ENCODE data around the gene NLGN1.

The NLGN1 gene

DNA sequence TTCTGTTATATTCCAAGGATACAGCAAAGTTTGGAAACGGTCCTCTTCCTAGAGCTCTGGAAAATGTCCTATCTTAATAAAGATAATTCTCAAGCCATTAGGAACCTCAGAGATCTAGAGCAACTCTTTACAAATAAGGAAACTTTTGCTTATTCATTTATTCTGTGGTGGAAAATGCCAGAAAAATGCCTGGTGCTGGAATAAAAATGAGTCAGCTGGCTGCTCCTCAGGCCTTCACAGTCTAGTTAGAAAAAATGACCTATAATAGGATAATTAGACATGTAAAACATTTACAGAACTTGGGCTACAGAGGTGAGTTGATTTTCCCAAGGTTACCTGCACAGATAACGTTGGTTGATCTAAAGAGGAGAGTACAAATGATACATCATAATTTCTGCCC lies 372.5 kb downstream of the NLGN1 start:
- DNase-seq (ENCODE audit: low read depth), result peak; percentile 75

DNA sequence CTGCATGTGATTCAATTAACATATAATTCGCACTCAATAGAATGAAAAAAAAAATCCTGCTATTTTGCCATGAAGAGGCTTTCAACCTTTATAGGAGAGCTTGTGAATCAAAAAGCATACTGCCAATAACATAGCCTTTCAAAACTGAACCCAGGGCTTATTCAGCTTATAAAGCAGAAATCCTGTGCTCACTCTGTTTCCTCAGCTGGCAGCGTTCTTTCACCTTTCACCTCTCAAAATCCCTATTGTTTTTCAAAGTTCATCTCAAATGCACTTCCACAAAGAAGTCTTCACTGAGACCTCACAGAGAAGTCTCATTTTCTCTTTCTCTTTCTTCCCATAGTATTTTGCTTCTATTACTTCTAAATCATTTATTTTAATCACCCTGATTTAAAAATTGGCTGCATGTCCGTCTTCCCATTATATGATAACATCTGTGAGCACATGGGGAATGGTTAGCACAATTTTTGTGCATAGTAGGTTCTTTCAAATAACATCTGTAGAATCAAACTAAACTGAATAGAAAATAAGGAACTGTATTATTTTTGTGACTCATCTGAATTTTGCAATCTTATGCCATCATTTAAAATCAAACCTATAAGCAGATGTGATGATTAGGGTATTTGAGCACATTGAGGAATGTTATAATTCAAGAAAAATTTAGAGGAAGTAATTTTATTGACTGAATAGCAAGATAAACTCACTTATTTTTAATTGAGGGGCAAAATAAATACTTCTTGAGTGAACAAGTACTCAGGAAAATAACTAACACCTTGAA lies 373.4 kb downstream of the NLGN1 start:
- DNase-seq (ENCODE audit: low read depth), result peak; percentile 43

DNA sequence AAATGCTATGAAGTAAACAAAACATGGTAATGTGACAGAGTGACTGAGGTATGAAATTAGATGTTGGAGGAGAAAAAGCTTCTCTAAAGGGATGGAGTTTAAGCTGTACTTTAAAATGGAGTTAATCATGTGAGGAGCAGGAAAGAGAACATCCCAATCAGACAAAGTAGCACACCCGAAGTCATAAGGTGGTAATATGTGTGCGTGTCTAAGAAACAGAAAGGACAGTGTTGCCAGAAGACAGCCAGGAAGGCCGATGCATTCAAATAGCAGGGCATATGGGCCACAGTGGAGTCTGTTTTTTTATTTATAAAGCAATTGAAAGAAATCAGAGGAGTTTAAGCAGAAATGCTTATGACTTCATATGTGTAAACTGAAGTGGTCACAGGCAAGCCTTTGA lies 376.3 kb downstream of the NLGN1 start:
- no peak for DNase-seq (ENCODE audit: low read depth)

DNA sequence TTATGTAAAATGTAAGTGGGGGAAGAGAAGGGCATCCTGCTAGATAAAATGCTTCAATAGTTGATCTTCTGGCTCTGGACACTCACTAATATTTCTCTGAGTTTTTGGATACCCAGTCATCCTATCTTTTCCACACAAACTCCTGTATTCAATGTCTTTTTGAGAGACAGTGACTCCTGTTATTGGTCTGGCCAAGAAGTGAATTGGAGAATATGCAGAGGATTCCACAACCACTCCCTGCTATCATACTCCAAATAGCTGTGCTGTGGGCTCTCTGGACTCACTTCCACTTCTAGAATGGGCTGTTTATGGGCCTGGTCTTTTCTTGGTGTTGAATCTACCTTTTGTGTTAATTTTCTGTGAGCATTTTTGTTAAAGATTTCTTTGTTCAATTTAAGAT lies 376.8 kb downstream of the NLGN1 start:
- peak; percentile 10 for DNase-seq (ENCODE audit: low read depth)

DNA sequence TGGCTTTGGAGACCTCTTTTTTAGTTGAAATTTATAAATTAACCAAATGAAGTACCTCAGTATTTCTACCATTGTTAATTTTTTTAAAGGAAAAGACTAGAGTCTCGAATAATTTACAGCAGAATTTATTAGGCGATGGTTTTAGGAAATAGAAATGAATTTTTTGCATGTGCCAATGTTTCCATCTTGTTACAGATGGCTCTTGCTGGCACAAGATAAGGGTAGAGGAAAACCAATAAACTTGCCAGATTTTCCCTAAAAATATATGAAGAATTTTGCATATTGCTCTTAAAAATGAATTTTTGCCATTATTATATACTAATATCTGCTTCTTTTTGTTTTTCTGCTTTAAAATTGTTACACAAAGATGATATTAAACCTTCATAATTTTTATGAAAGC lies 380.7 kb downstream of the NLGN1 start:
- no peak for DNase-seq (ENCODE audit: low read depth)

DNA sequence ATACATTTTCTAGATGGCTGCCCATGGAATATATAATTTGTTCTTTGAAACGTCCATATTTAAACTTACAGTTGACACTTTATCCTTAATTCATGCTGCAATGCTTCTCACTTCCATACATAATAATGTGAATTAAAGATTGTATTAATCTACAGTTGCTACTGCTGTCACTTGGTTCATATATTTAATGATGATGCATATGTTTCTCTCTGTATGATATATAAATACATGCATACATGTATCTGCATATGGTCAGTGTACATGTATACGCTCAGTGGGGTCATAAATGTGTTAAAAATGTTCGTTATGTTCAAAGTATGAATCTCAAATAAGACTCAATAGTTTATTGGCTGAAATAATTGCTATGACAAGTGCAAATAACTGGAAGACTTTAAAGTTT lies 382.5 kb downstream of the NLGN1 start:
- DNase-seq (ENCODE audit: low read depth), result no peak

DNA sequence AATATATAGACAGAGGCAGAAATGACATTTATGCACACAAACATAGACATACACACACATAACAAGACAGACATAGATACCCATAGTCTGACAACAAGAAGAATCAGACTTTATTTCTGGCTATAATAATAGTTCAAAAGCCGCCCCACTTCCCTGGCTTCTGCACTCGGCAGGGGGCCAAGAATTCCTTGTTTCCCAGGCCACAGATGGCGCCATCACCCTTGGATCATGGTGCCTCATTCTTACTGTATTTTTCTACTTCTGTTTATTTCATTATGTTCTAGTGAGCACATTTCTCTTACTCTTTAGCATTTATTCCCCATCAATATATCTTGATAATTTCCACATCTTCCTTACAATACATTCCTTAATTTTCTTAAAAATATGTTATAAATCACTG lies 387.5 kb downstream of the NLGN1 start:
- DNase-seq (ENCODE audit: low read depth), result peak; percentile 26

DNA sequence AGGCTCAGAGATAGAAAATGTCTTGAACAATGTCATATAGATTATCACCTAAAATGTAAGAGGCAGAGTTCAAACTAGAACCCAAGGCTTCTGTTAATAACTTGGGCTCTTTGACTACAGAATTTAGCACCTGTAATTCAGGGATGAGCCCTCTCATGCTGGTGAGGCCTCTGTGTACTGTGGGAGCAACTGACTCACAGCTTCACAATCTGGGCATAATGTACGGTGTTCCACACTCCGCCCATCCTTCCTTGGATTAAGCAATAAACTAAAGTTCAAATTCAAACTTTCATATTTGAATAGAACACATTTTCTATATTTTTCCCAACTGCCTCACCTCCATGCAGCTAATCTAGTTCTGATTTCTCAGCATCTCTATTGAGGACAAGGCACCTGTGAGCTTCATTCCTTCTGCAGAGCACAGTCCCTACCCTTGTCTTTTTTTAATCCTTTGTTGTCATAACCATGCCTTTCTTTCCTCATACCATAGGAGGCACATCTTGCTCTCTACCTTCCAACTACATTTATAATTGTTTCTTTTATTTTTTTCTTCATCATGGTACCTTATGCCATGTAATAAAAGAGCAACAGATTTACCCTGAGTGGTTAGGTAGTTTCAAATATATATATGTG lies 392.1 kb downstream of the NLGN1 start:
- peak; percentile 18 for DNase-seq (ENCODE audit: low read depth)

DNA sequence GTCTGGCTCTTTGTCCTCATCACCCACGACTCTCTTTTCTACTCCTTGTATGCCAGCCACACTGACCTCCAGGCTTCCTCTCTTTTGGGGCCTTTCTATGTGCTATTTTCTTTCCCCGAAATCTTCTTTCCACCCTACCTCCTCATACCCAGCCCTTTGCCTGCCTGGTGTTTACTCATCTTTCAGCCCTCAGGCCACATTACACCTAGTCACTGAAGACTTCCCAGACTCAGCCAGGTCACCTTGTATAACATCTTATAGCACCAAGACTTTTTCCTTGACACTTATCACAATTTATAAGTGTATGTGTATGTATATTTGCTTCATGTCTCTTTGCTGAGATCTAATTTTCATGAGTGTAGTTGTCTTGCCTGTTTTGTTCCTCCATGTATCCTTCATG lies 396.4 kb downstream of the NLGN1 start:
- no peak for DNase-seq (ENCODE audit: low read depth)

DNA sequence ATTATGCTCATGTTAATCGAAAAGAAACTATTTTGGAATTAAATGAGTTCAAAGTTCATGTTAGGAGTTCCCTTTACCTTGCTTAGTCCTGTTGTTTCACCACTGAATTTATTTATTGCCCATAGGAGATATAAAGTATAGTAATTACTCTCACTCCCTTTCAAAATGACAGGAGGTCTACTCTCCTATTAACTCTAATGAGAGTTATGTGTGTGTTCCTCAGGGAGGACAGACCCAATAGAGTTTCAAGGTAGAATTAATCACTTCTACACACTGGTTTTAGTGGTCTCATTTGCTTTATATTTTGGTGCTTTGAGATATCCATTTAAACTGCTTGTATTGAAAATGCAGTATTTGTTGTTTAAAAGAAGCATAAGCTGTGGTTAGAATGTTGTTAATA lies 398.9 kb downstream of the NLGN1 start:
- DNase-seq (ENCODE audit: low read depth), result no peak

DNA sequence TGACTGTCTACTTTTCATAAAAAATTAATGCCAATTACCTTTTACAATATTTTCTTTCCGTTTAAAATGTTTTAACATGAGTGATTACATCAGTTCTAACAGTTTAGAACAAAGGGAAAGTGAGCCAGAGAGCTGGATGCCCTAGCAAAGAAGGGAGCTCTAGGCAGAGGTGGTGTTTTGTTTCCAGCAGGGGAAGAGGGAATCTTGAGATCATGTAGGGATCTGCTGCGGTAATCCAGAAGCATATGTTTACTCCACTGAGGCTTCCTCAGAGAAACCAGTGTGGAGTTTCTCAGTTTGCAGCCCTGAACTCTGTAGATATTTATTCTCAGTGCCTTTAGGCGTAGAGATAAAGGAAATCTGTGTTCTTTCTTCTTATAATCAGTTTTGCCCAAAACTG lies 399.3 kb downstream of the NLGN1 start:
- no peak for DNase-seq (ENCODE audit: low read depth)

DNA sequence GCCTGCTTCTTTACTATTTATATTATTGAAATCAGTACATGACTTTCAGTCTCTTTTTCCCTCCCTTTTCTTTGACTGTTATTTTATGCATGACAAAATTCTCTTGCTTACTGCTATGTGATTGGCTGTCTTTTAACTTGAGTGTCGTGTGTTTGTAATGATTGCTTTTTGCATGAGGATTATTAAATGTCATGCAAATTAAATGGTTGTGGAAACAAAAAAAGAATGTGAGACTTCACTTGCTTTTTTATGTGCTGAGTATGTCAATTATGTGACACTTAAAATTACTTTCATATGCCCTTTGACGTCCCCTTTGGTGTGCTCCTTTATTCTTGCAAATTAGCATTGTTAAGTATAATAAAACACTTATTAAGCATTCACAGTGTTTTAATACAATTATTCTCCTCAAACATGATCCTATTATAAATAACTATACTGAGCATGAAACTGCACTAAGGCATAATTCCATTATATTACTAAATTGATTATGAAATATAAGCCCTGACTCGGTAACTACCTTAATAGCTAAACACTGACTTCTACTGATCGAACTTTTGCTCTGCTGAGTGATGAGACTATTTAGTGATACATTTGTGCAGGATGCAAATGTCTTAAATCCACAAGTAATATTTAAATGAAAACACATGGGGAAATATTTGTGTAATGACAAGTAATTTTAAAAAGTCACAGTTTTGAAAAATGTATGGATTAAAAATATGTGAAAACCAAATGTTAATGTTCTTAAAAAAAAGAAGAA lies 401.7 kb downstream of the NLGN1 start:
- peak; percentile 15 for DNase-seq (ENCODE audit: low read depth)

DNA sequence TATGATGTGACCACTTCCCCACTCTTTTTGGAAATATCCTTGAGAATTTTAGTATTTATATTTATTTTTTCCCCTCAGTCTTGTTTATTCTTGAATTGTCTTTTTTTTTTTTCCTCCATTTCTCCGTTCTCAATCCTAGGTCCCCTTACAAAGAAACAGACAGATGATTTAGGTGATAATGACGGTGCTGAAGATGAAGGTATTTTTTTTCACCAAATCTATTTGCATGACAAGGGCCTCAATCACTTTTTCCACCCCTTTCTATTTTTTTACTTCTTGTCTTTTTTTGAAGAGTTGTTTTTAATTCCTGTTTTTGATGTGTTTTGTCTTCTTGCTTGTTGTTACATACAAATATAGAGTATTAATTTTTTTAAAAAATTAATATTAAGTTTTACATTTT lies 402.6 kb downstream of the NLGN1 start:
- no peak for DNase-seq (ENCODE audit: low read depth)

DNA sequence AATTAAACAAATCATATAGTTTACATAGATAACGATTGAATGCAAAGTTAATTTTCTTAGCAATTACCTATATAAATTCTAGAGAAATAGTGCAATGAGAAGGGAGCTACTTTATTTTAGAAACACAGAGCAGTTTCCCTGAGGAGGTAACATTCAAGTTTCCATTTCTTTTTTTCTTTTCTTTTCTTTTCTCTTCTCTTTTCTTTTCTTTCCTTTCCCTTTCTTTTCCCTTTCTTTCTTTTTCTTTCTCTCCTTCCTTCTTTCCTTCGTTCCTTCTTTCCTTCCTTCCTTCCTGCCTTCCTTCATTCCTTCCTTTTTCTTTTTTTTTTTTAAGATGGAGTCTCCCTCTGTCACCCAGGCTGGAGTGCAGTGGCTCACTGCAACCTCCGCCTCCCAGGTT lies 417.3 kb downstream of the NLGN1 start:
- no peak for DNase-seq (ENCODE audit: low read depth)

DNA sequence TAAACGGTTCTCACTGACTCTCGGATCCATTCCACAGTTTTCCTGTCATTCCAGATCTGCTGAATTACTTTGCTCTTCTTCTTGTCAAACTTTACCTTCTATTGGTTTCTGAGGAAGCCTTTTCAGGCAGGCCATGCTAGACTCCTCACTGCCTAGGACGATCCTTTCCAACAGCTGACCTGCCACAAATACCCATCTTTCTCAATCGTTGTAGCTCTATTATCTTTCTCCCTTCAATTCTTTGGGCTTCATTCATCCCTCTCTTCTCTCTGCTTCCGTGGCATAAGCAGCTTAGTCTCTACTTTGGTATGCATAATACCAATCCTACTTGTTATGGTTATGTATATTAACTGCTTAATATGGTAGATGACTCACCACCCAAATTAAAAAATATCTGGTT lies 421.8 kb downstream of the NLGN1 start:
- DNase-seq (ENCODE audit: low read depth), result peak; percentile 29

DNA sequence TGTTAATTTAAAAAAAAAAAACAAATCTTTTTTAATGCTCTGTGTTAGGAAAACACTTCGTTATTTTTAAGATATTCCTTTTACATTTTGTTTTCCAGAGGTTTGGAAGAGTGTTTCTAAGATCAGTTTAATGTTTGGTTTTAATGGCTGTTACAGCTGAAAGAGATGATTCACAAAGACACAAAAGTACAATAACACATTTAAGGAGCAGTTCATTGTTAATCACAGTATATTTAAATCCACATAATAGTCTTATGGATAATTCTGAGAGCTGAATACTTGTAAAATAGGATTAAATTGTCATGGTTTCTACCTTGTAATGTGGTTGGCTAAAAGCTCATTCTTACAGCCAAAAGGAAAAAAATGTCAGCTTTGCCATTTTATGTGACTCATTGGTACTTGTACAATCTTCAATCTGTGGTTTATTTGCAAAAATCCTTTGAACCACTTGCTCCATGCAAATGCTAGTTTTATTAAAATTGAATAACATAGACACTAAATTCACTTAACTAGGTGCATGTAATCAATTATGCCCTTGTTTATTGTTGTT lies 426.4 kb downstream of the NLGN1 start:
- DNase-seq (ENCODE audit: low read depth), result peak; percentile 49

DNA sequence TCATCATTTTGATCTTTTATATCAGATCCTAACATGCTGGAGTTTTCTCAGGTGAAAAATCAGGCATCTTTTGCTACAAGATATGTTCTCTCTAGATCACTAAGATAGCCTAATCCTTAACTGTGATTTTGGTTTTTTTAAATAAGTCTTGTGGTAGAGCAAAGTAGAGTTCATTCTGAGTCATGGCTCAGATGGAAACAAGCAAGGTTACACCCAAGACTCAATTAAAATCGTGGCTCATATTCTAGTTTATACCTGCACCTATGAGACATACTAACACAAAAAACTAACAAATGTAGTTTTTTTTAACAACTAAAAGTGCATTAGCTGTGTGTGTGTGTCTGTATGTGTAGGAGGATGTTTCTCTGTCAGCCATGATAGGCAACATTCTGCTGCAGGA lies 428.2 kb downstream of the NLGN1 start:
- peak; percentile 23 for DNase-seq (ENCODE audit: low read depth)

DNA sequence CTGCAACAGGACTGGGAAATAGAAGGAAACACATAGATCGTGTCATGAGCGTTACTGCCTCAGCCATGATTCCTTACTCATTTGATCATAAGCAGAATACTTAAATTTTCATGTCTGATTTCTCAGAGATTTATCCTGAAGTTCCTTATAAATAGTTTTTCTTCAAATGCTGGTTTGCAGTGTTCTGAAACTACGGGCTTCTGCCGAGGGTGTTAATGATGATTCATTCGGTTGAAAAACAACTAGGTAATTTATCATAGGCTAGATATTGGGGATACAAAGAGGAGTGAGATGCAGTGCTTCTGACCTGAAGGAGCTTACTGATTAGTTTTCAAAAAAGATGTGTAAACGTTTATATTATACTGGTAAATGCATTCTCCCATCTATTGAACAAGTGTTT lies 428.9 kb downstream of the NLGN1 start:
- DNase-seq (ENCODE audit: low read depth), result no peak

DNA sequence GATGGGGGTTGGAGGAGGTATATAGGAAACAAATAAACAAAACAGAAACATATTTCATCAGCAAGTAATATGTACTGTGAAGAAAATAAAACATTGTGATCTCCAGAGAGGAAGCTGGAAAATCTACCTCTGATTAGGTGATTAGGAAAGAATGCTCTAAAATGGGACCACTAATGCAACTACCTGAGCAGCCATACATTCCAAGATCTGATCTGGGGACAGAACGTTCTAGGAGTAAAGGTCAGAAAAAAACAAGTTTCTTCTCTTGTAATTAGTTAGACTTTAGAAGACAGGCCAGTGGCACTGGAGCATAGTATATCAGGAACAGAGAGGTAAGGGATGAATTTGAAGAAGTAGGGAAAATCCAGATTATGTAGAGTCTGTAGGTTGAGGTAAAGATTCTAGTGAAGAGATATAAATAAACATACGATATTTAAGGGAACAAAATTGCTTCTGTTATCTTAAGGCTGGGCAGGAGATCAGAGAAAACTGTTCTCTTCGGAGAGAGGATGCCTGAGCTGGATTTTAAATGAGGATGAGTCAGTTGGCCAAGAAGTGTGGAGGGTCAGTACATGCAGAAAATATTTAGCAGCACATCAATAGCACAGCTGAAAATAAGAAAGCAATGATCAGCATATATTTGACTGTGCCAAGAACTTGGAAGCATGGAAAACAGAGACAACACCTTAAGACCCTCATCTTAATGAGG lies 429.5 kb downstream of the NLGN1 start:
- DNase-seq (ENCODE audit: low read depth), result peak; percentile 82

DNA sequence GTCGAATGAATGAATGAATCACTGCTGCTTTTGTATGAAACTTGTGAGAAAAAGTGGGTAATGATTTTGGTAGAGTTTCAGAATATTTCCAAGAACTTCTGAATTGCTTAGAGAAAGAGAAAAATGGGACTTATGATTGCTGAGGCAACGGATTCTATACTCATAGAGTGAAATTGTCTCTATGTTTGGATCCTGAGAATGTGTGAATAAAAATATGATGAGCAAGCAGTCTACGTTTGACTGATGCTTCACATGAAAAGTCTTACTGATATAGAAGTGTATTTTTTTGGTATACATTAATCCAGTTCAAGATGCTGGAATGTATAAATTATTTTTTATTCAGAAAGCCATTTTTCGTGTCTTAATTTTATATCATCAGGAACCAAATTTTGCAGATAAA lies 441.1 kb downstream of the NLGN1 start:
- no peak for DNase-seq (ENCODE audit: low read depth)

DNA sequence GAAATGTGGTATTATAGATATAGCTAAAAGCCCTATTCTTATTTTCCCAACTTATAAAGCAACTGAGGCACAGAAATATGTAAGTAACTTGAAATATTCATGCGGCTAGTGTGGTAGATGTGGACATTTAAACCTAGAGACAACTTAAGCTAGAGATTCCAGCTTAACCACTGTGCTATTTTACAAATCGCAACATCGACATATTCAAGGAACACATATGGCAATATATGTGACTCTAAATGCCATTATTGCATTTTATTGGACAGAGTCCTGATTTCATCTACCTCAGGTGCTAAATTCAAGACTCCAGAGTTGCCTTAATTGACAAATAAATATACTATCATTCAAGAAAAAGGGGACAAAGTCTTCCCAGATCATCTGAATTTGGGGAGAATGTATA lies 442.3 kb downstream of the NLGN1 start:
- no peak for DNase-seq (ENCODE audit: low read depth)

DNA sequence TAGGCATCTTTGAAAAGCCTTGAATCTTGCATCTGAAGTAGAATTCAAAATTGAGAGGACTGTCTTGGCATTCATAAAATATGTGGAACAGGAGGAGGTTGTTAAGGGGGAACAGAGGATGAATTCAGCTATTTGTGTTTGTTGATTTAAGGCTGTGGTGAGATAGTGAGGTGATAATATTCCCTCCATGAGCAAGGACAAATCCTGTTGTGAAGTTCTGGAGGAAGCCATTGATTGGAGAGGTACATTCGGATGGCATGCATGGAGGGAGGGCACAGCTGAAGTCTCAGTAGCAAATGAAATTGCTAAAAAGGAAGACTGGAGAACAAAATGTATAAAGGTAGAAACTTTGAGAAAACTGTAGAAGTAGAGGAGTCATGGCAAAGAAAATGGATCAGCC lies 443.8 kb downstream of the NLGN1 start:
- DNase-seq (ENCODE audit: low read depth), result peak; percentile 17

Data from EH (cell line).